ENCODE results near the gene SCNN1G.

DNA sequence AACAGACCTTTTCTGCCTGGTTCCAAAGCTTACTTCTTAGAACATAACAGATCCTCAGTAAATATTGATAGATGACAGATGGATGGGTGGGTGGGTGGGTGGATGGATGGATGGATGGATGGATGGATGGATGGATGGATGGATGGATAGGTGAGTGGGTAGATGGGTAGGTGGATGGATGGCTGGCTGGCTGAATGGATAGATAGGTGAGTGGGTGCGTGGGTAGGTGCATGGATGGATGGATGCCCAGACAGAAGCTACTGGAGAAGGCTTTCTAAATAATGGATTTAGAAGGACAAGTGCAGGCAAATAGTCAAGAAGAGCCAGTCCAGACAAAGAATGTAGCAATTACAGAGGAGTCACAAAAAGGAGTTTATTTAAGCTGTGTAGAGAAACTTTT lies 19.6 kb downstream of the SCNN1G start:
- TF ChIP-seq TAF1 (IDR thresholded peaks at IDR 0.05; ENCODE audit: borderline replicate concordance, low read depth, low read length) (no peak), POLR2A (IDR thresholded peaks at IDR 0.05; ENCODE audit: low read depth, low read length) (no peak), POLR2AphosphoS5 (IDR thresholded peaks at IDR 0.05; ENCODE audit: low read depth, low read length) (no peak)

Measured in GM12892 (cell line).